Liver (tissue), 9 donors: ENCODE results near the gene TCERG1L. TPM values are rescaled to one million over a fixed set of nuclear protein-coding genes. Genes with fewer than 3 reads are reported as not detected.

ENCODE experiments used
- DNase-seq: peaks from one replicate; pipeline ENCODE4 v3.0.0-alpha.2; 2017; ENCODE audit warnings: low spot score
- H3K27ac ChIP-seq, 2 donors: one replicate each; pipeline ENCODE4 v1.7.0; 2013; ENCODE audit warnings: inconsistent platforms in 2 of 2, low read length in 2 of 2, control low read depth in 1 of 2, low read depth in 1 of 2, mild to moderate bottlenecking in 1 of 2
- H3K27me3 ChIP-seq, 4 donors: one replicate each; pipeline versions ENCODE4 v1.6.1 to v1.7.0; 2013; ENCODE audit warnings: low read length in 3 of 4, inconsistent platforms in 1 of 4, mild to moderate bottlenecking in 1 of 4, moderate library complexity in 1 of 4; ENCODE audit not compliant: control insufficient read depth in 4 of 4, insufficient read depth in 4 of 4
- H3K36me3 ChIP-seq, 4 donors: one replicate each; pipeline versions ENCODE4 v1.6.1 to v1.7.0; 2013; ENCODE audit warnings: low read length in 3 of 4, mild to moderate bottlenecking in 3 of 4, low read depth in 1 of 4, moderate library complexity in 1 of 4; ENCODE audit not compliant: control insufficient read depth in 4 of 4, insufficient read depth in 3 of 4
- H3K4me1 ChIP-seq, 4 donors: one replicate each; pipeline versions ENCODE4 v1.6.1 to v1.7.0; 2013; ENCODE audit warnings: low read length in 3 of 4, mild to moderate bottlenecking in 3 of 4, moderate library complexity in 1 of 4; ENCODE audit not compliant: control insufficient read depth in 4 of 4, insufficient read depth in 4 of 4
- H3K4me3 ChIP-seq, 3 donors: one replicate each; pipeline versions ENCODE4 v1.6.1 to v1.7.0; 2013; ENCODE audit warnings: low read length in 3 of 3, control low read depth in 1 of 3, low read depth in 1 of 3, mild to moderate bottlenecking in 1 of 3
- H3K9ac ChIP-seq, 2 donors: one replicate each; pipeline ENCODE4 v1.7.0; 2013; ENCODE audit warnings: low read length in 2 of 2, mild to moderate bottlenecking in 2 of 2, moderate library complexity in 2 of 2, control low read depth in 1 of 2, low read depth in 1 of 2
- H3K9me3 ChIP-seq, 4 donors: one replicate each; pipeline versions ENCODE4 v1.6.1 to v1.7.0; 2013; ENCODE audit warnings: low read length in 3 of 4; ENCODE audit not compliant: control insufficient read depth in 4 of 4
- ATF3 ChIP-seq: IDR thresholded peaks from 2 replicates; pipeline ENCODE4 v1.6.1; 2016; ENCODE audit warnings: antibody characterized with exemption
- CTCF ChIP-seq: fragments of 150-350 bp; IDR thresholded peaks from 2 replicates; pipeline ENCODE4 v1.5.1; 2017; ENCODE audit warnings: improper control_type of control experiment, low read depth, low read length; ENCODE audit not compliant: missing input control
- EGR1 ChIP-seq, 2 donors: IDR thresholded peaks; 2 replicates each; pipeline ENCODE4 v1.6.1; 2016 to 2018; ENCODE audit warnings: antibody characterized with exemption in 2 of 2, low read depth in 2 of 2
- FOXA1 ChIP-seq: IDR thresholded peaks from 2 replicates; pipeline ENCODE4 v1.6.1; 2016; ENCODE audit warnings: antibody characterized with exemption
- FOXA2 ChIP-seq: IDR thresholded peaks from 2 replicates; pipeline ENCODE4 v1.6.1; 2016; ENCODE audit warnings: antibody characterized with exemption
- GABPA ChIP-seq, 2 donors: IDR thresholded peaks in 1 of 2; conservative IDR thresholded peaks in 1 of 2; 2 replicates each; pipeline ENCODE4 v1.6.1; 2016; ENCODE audit warnings: antibody characterized with exemption in 2 of 2, mild to moderate bottlenecking in 1 of 2, moderate library complexity in 1 of 2
- HNF4A ChIP-seq, 2 donors: conservative IDR thresholded peaks; 2 replicates each; pipeline ENCODE4 v1.6.1; 2016; ENCODE audit warnings: antibody characterized with exemption in 2 of 2, mild to moderate bottlenecking in 2 of 2
- HNF4G ChIP-seq: IDR thresholded peaks from 2 replicates; pipeline ENCODE4 v1.6.1; 2016; ENCODE audit warnings: antibody characterized with exemption
- JUND ChIP-seq, 2 donors: IDR thresholded peaks; 2 replicates each; pipeline ENCODE4 v1.6.1; 2016; ENCODE audit warnings: antibody characterized with exemption in 2 of 2
- MAX ChIP-seq: IDR thresholded peaks from 2 replicates; pipeline ENCODE4 v1.6.1; 2016; ENCODE audit warnings: antibody characterized with exemption
- NR2F2 ChIP-seq: IDR thresholded peaks from 2 replicates; pipeline ENCODE4 v1.6.1; 2016; ENCODE audit warnings: antibody characterized with exemption
- RAD21 ChIP-seq, 2 donors: IDR thresholded peaks; 2 replicates each; pipeline ENCODE4 v1.6.1; 2016; ENCODE audit warnings: antibody characterized with exemption in 2 of 2, mild to moderate bottlenecking in 2 of 2
- REST ChIP-seq: IDR thresholded peaks from 2 replicates; pipeline ENCODE4 v1.6.1; 2016; ENCODE audit warnings: antibody characterized with exemption, mild to moderate bottlenecking
- RXRA ChIP-seq, 2 donors: IDR thresholded peaks; 2 replicates each; pipeline ENCODE4 v1.6.1; 2017 to 2018; ENCODE audit warnings: antibody characterized with exemption in 2 of 2, mild to moderate bottlenecking in 1 of 2
- TAF1 ChIP-seq: conservative IDR thresholded peaks from 2 replicates; pipeline ENCODE4 v1.6.1; 2016; ENCODE audit warnings: antibody characterized with exemption, mild to moderate bottlenecking
- YY1 ChIP-seq: IDR thresholded peaks from 2 replicates; pipeline ENCODE4 v1.6.1; 2016; ENCODE audit warnings: antibody characterized with exemption, mild to moderate bottlenecking
- ZBTB33 ChIP-seq: IDR thresholded peaks from 2 replicates; pipeline ENCODE4 v1.6.1; 2016; ENCODE audit warnings: antibody characterized with exemption
- WGBS: extraction: QIAGEN DNeasy Blood & Tissue Kit; methylation state at CpG from one replicate; pipeline ENCODE4 v1.1.7; 2013; 5-methylcytosine and 5-hydroxymethylcytosine counted together
- polyA plus RNA-seq, 2 donors: library from polyadenylated mRNA; stranded (reverse) in 1 of 2; unstranded in 1 of 2; fragments of 200-250 nt in 1 of 2; fragments of >200 nt in 1 of 2; fragmentation: Nextera tagmentation in 1 of 2; extraction: Ambion mirVana in 1 of 2; gene quantifications; one replicate each; pipeline versions ENCODE4 v1.2.1 to v1.2.3, GENCODE V29; 2013 to 2015
- total RNA-seq, 2 donors: library from RNA; depleted of rRNA; stranded (reverse); fragments of >200 nt; gene quantifications; one replicate each; pipeline ENCODE4 v1.2.3, GENCODE V29; 2014
- donor health status: healthy.
- donor health status: healthy.
- donor health status: healthy.
- donor health status: healthy.
- donor health status: healthy.

Gene TCERG1L
- total and polyA plus RNA-seq, 4 donors = not detected

- Histone ChIP-seq H3K27ac (no peak overlapping the region), H3K4me3 (no peak overlapping the region), H3K9ac (no peak overlapping the region), H3K36me3 (no peaks in the 10 kb centered on the region), H3K27me3 (peaks cover 0 to 4% (median 0%) of the 10 kb centered on the region in 4 donors), H3K9me3 (peaks cover 0 to 4% (median 1%) of the 10 kb centered on the region in 4 donors), H3K4me1 (no peaks in the 10 kb centered on the region)
- WGBS = 79% methylated on average over 16 of the region's 16 CpGs
- no peak for DNase-seq
- TF ChIP-seq MAX = no peak
- TF ChIP-seq HNF4A (conservative IDR thresholded peaks at IDR 0.05) = no peak
- TF ChIP-seq RXRA (IDR thresholded peaks at IDR 0.05) = no peak
- no peak for TF ChIP-seq NR2F2
- no peak for TF ChIP-seq FOXA2
- TF ChIP-seq ZBTB33 = no peak
- no peak for TF ChIP-seq CTCF
- TF ChIP-seq YY1 = no peak
These were observed 201.8 kb downstream of the TCERG1L start for GRCh38 chr10:131109726-131110125.

GRCh38 chr10:131109291-131109690, 202.2 kb downstream of the TCERG1L start:
- no peaks in the 10 kb centered on the region for H3K4me1 ChIP-seq

More at GRCh38 chr10:131109291-131109690, 202.2 kb downstream of the TCERG1L start:
- no peak overlapping the region for H3K4me3 ChIP-seq
- no peaks in the 10 kb centered on the region for H3K36me3 ChIP-seq
- DNase-seq = no peak
- H3K9ac ChIP-seq = no peak overlapping the region
- WGBS = 84% methylated on average over 19 of the region's 19 CpGs
- no peak for TF ChIP-seq RAD21 (IDR thresholded peaks at IDR 0.05)
- no peak for TF ChIP-seq CTCF
- TF ChIP-seq ZBTB33 = no peak
- TF ChIP-seq HNF4G = no peak
- TF ChIP-seq GABPA (IDR thresholded peaks at IDR 0.05 in 1 of 2, conservative IDR thresholded peaks at IDR 0.05 in 1 of 2) = no peak
- no peak for TF ChIP-seq RXRA (IDR thresholded peaks at IDR 0.05)
- TF ChIP-seq FOXA2 = no peak
- no peak for TF ChIP-seq EGR1 (IDR thresholded peaks at IDR 0.05; ENCODE audit: low read depth in 2 of 2)
- TF ChIP-seq ATF3 = no peak
- TF ChIP-seq REST = no peak
- TF ChIP-seq FOXA1 = no peak
- no peak for TF ChIP-seq TAF1
- TF ChIP-seq YY1 = no peak
- no peak for TF ChIP-seq JUND (IDR thresholded peaks at IDR 0.05)
- peaks cover 0 to 4% (median 0%) of the 10 kb centered on the region in 4 donors for H3K27me3 ChIP-seq
- H3K27ac ChIP-seq = no peak overlapping the region
- peaks cover 0 to 4% (median 1%) of the 10 kb centered on the region in 4 donors for H3K9me3 ChIP-seq
